ENCODE measurements around the gene GCSAML. TPM values are rescaled to one million over a fixed set of nuclear protein-coding genes. Genes with fewer than 3 reads are reported as not detected.

The GCSAML gene
- polyA plus RNA-seq, 1 experiment = not detected

GRCh38 chr1:247548092-247548491, 842 bp upstream of the GCSAML start:
- Histone ChIP-seq H3K4me3 (ENCODE audit: low read depth, low read length) (no peak overlapping the region), H3K9me3 (ENCODE audit: control insufficient read depth, insufficient read depth, low read length) (peaks cover 25% of the 10 kb centered on the region), H3K27me3 (ENCODE audit: control insufficient read depth, insufficient read depth, low read length) (no peaks in the 10 kb centered on the region), H3K27ac (ENCODE audit: low read depth, low read length) (no peak overlapping the region)
- ChIA-PET CTCF (no interaction called here), POLR2A (no interaction called here)
- TF ChIP-seq, protein P1, sequence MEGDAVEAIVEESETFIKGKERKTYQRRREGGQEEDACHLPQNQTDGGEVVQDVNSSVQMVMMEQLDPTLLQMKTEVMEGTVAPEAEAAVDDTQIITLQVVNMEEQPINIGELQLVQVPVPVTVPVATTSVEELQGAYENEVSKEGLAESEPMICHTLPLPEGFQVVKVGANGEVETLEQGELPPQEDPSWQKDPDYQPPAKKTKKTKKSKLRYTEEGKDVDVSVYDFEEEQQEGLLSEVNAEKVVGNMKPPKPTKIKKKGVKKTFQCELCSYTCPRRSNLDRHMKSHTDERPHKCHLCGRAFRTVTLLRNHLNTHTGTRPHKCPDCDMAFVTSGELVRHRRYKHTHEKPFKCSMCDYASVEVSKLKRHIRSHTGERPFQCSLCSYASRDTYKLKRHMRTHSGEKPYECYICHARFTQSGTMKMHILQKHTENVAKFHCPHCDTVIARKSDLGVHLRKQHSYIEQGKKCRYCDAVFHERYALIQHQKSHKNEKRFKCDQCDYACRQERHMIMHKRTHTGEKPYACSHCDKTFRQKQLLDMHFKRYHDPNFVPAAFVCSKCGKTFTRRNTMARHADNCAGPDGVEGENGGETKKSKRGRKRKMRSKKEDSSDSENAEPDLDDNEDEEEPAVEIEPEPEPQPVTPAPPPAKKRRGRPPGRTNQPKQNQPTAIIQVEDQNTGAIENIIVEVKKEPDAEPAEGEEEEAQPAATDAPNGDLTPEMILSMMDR (IDR thresholded peaks at IDR 0.05; ENCODE audit: low read depth, low read length) = no peak
- DNase-seq (ENCODE audit: low read depth, low spot score) = no peak

- Histone ChIP-seq H3K27ac (ENCODE audit: low read depth, low read length) (no peak overlapping the region), H3K27me3 (ENCODE audit: control insufficient read depth, insufficient read depth, low read length) (no peaks in the 10 kb centered on the region), H3K4me3 (ENCODE audit: low read depth, low read length) (no peak overlapping the region), H3K9me3 (ENCODE audit: control insufficient read depth, insufficient read depth, low read length) (peaks cover 15% of the 10 kb centered on the region)
- no peak for DNase-seq (ENCODE audit: low read depth, low spot score)
- TF ChIP-seq, protein P1 (IDR thresholded peaks at IDR 0.05; ENCODE audit: low read depth, low read length) = no peak
- CTCF ChIA-PET = interaction anchor here (1.2 kb wide), 1 partner anchor 161 kb away, joined by 3 read pairs; no protein-coding TSS in a partner anchor
- POLR2A ChIA-PET = no interaction called here
These were observed 2.8 kb downstream of the GCSAML start for GRCh38 chr1:247551721-247552120.

- no peak overlapping the region for H3K27ac ChIP-seq (ENCODE audit: low read depth, low read length)
- no peak for DNase-seq (ENCODE audit: low read depth, low spot score)
- H3K9me3 ChIP-seq (ENCODE audit: control insufficient read depth, insufficient read depth, low read length) = peaks cover 13% of the 10 kb centered on the region
- CTCF ChIA-PET = interaction anchor here (1.2 kb wide), 1 partner anchor 162 kb away, joined by 3 read pairs; no protein-coding TSS in a partner anchor
- TF ChIP-seq, protein P1 (IDR thresholded peaks at IDR 0.05; ENCODE audit: low read depth, low read length) = no peak
- H3K27me3 ChIP-seq (ENCODE audit: control insufficient read depth, insufficient read depth, low read length) = no peaks in the 10 kb centered on the region
- H3K4me3 ChIP-seq (ENCODE audit: low read depth, low read length) = no peak overlapping the region
- POLR2A ChIA-PET = no interaction called here
These were observed 3.3 kb downstream of the GCSAML start for GRCh38 chr1:247552231-247552630.

DNA sequence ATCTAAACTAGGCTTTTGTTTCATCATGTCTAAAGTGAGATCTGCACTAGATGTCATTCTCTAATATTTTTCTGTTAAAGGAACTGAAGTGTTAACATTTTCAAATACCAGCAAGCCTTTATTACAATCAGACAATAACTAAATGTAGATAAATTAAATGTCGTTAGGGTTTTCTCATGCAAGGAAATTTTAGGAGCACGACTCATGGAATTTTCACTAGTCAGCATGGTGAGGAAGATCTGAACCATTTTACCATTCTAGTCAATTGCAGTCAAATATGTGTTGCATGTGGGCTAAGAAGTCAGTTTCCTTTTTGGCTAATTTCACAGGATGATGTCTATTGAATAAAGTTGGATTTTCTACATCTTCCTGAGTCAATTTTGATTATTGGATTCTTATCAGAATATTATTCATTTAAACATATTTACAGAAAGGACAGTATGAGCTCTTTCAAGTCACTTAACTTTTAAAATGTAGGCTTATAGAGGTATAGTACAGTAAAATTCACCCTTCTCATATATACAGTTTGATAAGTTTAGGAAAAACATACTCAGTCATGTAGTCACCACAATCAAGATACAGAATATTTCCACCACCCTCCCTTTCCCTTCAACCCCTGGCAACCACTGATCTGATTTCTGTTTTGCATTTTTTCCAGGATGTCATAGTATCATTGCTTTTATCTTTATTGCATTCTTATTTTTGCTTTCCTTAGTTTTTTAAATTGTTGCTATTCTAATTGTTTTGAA, 9.2 kb downstream of the GCSAML start:
- POLR2A ChIA-PET = no interaction called here
- H3K4me3 ChIP-seq (ENCODE audit: low read depth, low read length) = no peak overlapping the region
- H3K27ac ChIP-seq (ENCODE audit: low read depth, low read length) = no peak overlapping the region
- no peak for DNase-seq (ENCODE audit: low read depth, low spot score)
- no peaks in the 10 kb centered on the region for H3K27me3 ChIP-seq (ENCODE audit: control insufficient read depth, insufficient read depth, low read length)
- peaks cover 18% of the 10 kb centered on the region for H3K9me3 ChIP-seq (ENCODE audit: control insufficient read depth, insufficient read depth, low read length)
- TF ChIP-seq, protein P1 (IDR thresholded peaks at IDR 0.05; ENCODE audit: low read depth, low read length) = no peak
- CTCF ChIA-PET = no interaction called here

GRCh38 chr1:247561711-247562110, 12.8 kb downstream of the GCSAML start:
- no peak overlapping the region for H3K27ac ChIP-seq (ENCODE audit: low read depth, low read length)
- H3K27me3 ChIP-seq (ENCODE audit: control insufficient read depth, insufficient read depth, low read length) = no peaks in the 10 kb centered on the region
- TF ChIP-seq, protein P1 (IDR thresholded peaks at IDR 0.05; ENCODE audit: low read depth, low read length) = no peak
- H3K9me3 ChIP-seq (ENCODE audit: control insufficient read depth, insufficient read depth, low read length) = peaks cover 22% of the 10 kb centered on the region
- H3K4me3 ChIP-seq (ENCODE audit: low read depth, low read length) = no peak overlapping the region
- no peak for DNase-seq (ENCODE audit: low read depth, low spot score)
- ChIA-PET CTCF (no interaction called here), POLR2A (no interaction called here)
